ENCODE results near the gene CBLB.

- TF ChIP-seq CTCF (conservative IDR thresholded peaks at IDR 0.05; ENCODE audit: low read length): no peak
- no peak for TF ChIP-seq EZH2phosphoT487 (IDR thresholded peaks at IDR 0.05; ENCODE audit: borderline replicate concordance)
Observed at GRCh38 chr3:105722943-105723556, 145.8 kb downstream of the CBLB start.
